ENCODE measurements around the gene KIAA0513. TPM values are rescaled to one million over a fixed set of nuclear protein-coding genes. Genes with fewer than 3 reads are reported as not detected.
A peak's percentile ranks its signal among the peaks of the same experiment; 100 is the strongest.

Gene KIAA0513
- total RNA-seq, 4 donors from 2014 or later, result 18.5 to 41.3 (median 34.5) TPM

- 37 to 39% methylated on average over 9 to 15 of the region's 15 CpGs for WGBS, 2 donors (ENCODE audit: low coverage in 1 of 2)
- intact Hi-C loops (cut with DNase I; ENCODE audit: low total_unique reads) (loop anchor here (5.0 kb wide), 1 partner anchor 487 kb away; no protein-coding TSS in a partner anchor), in situ Hi-C loops (cut with MboI; ENCODE audit: low pct_ligation_motif_present in 1 of 4, low pct_unique_long_range_greater_than_20kb in 1 of 4, low sequenced_read_pairs in 3 of 4) (no loop called here)
- no peaks in the 10 kb centered on the region for H3K36me3 ChIP-seq
- peak overlapping the region; percentile 64 to 81 (median 72) for H3K27ac ChIP-seq
- no peaks in the 10 kb centered on the region for H3K27me3 ChIP-seq
- no peaks in the 10 kb centered on the region for H3K9me3 ChIP-seq
- TF ChIP-seq CTCF (IDR thresholded peaks at IDR 0.05), result no peak
- no peak for TF ChIP-seq EP300 (IDR thresholded peaks at IDR 0.05; ENCODE audit: low read depth)
- no peak for TF ChIP-seq POLR2A (IDR thresholded peaks at IDR 0.05)
- no peak for TF ChIP-seq POLR2AphosphoS5 (IDR thresholded peaks at IDR 0.05)
- no peak for DNase-seq
- H3K4me3 ChIP-seq, result no peak overlapping the region
- peaks cover 10 to 35% (median 16%) of the 10 kb centered on the region in 4 donors for H3K4me1 ChIP-seq
These were observed 102.5 kb downstream of the KIAA0513 start for GRCh38 chr16:85129876-85130704.

GRCh38 chr16:85130705-85131028 is 103.1 kb downstream of the KIAA0513 start:
- WGBS, 2 donors (ENCODE audit: low coverage in 1 of 2), result 85% methylated on average over 5 of the region's 5 CpGs; no CpG with 5 or more reads in 1 of the 2 donors
- no peaks in the 10 kb centered on the region for H3K9me3 ChIP-seq
- DNase-seq, result no peak
- in situ Hi-C loops (cut with MboI; ENCODE audit: low pct_ligation_motif_present in 1 of 4, low pct_unique_long_range_greater_than_20kb in 1 of 4, low sequenced_read_pairs in 3 of 4) (no loop called here), intact Hi-C loops (cut with DNase I; ENCODE audit: low total_unique reads) (no loop called here)
- H3K4me1 ChIP-seq, result peaks cover 10 to 33% (median 17%) of the 10 kb centered on the region in 4 donors
- TF ChIP-seq CTCF (IDR thresholded peaks at IDR 0.05), result no peak
- no peak for TF ChIP-seq POLR2A (IDR thresholded peaks at IDR 0.05)
- no peak for TF ChIP-seq POLR2AphosphoS5 (IDR thresholded peaks at IDR 0.05)
- no peak for TF ChIP-seq EP300 (IDR thresholded peaks at IDR 0.05; ENCODE audit: low read depth)
- no peak overlapping the region for H3K4me3 ChIP-seq
- no peaks in the 10 kb centered on the region for H3K27me3 ChIP-seq
- no peaks in the 10 kb centered on the region for H3K36me3 ChIP-seq
- peak overlapping the region; percentile 64 to 81 (median 72) for H3K27ac ChIP-seq

- Histone ChIP-seq H3K36me3 (no peaks in the 10 kb centered on the region), H3K9me3 (no peaks in the 10 kb centered on the region), H3K4me3 (no peak overlapping the region), H3K27ac (no peak overlapping the region), H3K4me1 (peaks cover 18 to 41% (median 20%) of the 10 kb centered on the region in 4 donors), H3K27me3 (peaks cover 1% of the 10 kb centered on the region)
- 90 to 92% methylated on average over 5 to 20 of the region's 20 CpGs for WGBS, 2 donors (ENCODE audit: low coverage in 1 of 2)
- in situ Hi-C loops (cut with MboI; ENCODE audit: low pct_ligation_motif_present in 1 of 4, low pct_unique_long_range_greater_than_20kb in 1 of 4, low sequenced_read_pairs in 3 of 4) (no loop called here), intact Hi-C loops (cut with DNase I; ENCODE audit: low total_unique reads) (no loop called here)
- TF ChIP-seq CTCF (IDR thresholded peaks at IDR 0.05), result no peak
- no peak for TF ChIP-seq EP300 (IDR thresholded peaks at IDR 0.05; ENCODE audit: low read depth)
- TF ChIP-seq POLR2AphosphoS5 (IDR thresholded peaks at IDR 0.05), result no peak
- TF ChIP-seq POLR2A (IDR thresholded peaks at IDR 0.05), result no peak
- DNase-seq, result no peak
These were observed 105.1 kb downstream of the KIAA0513 start for GRCh38 chr16:85132456-85133289.

- peaks cover 5% of the 10 kb centered on the region for H3K27me3 ChIP-seq
- WGBS, 2 donors (ENCODE audit: low coverage in 1 of 2), result 79% methylated on average over 1 of the region's 1 CpG; no CpG with 5 or more reads in 1 of the 2 donors
- intact Hi-C loops (cut with DNase I; ENCODE audit: low total_unique reads), result no loop called here
These were observed 105.7 kb downstream of the KIAA0513 start for GRCh38 chr16:85133290-85133599.

More at GRCh38 chr16:85133290-85133599, 105.7 kb downstream of the KIAA0513 start:
- TF ChIP-seq POLR2A (IDR thresholded peaks at IDR 0.05), result no peak
- TF ChIP-seq EP300 (IDR thresholded peaks at IDR 0.05; ENCODE audit: low read depth), result no peak
- TF ChIP-seq POLR2AphosphoS5 (IDR thresholded peaks at IDR 0.05), result no peak
- no peak for TF ChIP-seq CTCF (IDR thresholded peaks at IDR 0.05)
- no peaks in the 10 kb centered on the region for H3K36me3 ChIP-seq
- H3K9me3 ChIP-seq, result no peaks in the 10 kb centered on the region
- in situ Hi-C loops (cut with MboI; ENCODE audit: low pct_ligation_motif_present in 1 of 4, low pct_unique_long_range_greater_than_20kb in 1 of 4, low sequenced_read_pairs in 3 of 4), result no loop called here
- H3K27ac ChIP-seq, result no peak overlapping the region
- H3K4me3 ChIP-seq, result no peak overlapping the region
- H3K4me1 ChIP-seq, result peaks cover 22 to 46% (median 23%) of the 10 kb centered on the region in 4 donors
- no peak for DNase-seq
